Smooth muscle cell of the brain vasculature (primary cell): ENCODE results near the gene NCR2.

ENCODE experiments used
- DNase-seq: peaks from one replicate; pipeline ENCODE4 v3.0.0-alpha.2; 2012; ENCODE audit warnings: low read depth, low spot score

Gene NCR2

GRCh38 chr6:41331401-41332150 lies 3.8 kb upstream of the NCR2 start:
- no peak for DNase-seq

GRCh38 chr6:41332241-41332640 lies 3.2 kb upstream of the NCR2 start:
- no peak for DNase-seq

GRCh38 chr6:41332842-41333736 lies 2.3 kb upstream of the NCR2 start:
- no peak for DNase-seq

- no peak for DNase-seq
Observed at GRCh38 chr6:41334482-41335040, 847 bp upstream of the NCR2 start.

- DNase-seq, result no peak
Observed at GRCh38 chr6:41335943-41336342, 535 bp downstream of the NCR2 start.

- no peak for DNase-seq
Observed at GRCh38 chr6:41336824-41337223, 1.4 kb downstream of the NCR2 start.

- DNase-seq, result no peak
Observed at GRCh38 chr6:41337709-41338108, 2.3 kb downstream of the NCR2 start.

- no peak for DNase-seq
Observed at GRCh38 chr6:41338659-41339058, 3.3 kb downstream of the NCR2 start.

GRCh38 chr6:41341580-41341979 lies 6.2 kb downstream of the NCR2 start:
- DNase-seq, result no peak

GRCh38 chr6:41342241-41342640 lies 6.8 kb downstream of the NCR2 start:
- no peak for DNase-seq

GRCh38 chr6:41343641-41344187 lies 8.3 kb downstream of the NCR2 start:
- DNase-seq, result no peak

GRCh38 chr6:41344876-41345275 lies 9.5 kb downstream of the NCR2 start:
- no peak for DNase-seq

- no peak for DNase-seq
Observed at GRCh38 chr6:41345901-41346300, 10.5 kb downstream of the NCR2 start.

- no peak for DNase-seq
Observed at GRCh38 chr6:41346441-41346840, 11.0 kb downstream of the NCR2 start.

GRCh38 chr6:41347378-41348050 lies 12.1 kb downstream of the NCR2 start:
- DNase-seq, result no peak

GRCh38 chr6:41348934-41349333 lies 13.5 kb downstream of the NCR2 start:
- no peak for DNase-seq

GRCh38 chr6:41352396-41352795 lies 17.0 kb downstream of the NCR2 start:
- DNase-seq, result no peak

- no peak for DNase-seq
Observed at GRCh38 chr6:41352907-41353306, 17.5 kb downstream of the NCR2 start.

GRCh38 chr6:41353333-41353732 lies 17.9 kb downstream of the NCR2 start:
- DNase-seq, result no peak

- no peak for DNase-seq
Observed at GRCh38 chr6:41355952-41356351, 20.5 kb downstream of the NCR2 start.

GRCh38 chr6:41356825-41357224 lies 21.4 kb downstream of the NCR2 start:
- DNase-seq, result no peak

- no peak for DNase-seq
Observed at GRCh38 chr6:41358503-41358902, 23.1 kb downstream of the NCR2 start.
